Calu3 (cell line): Measurements from ENCODE around the gene ECD. TPM values are rescaled to one million over a fixed set of nuclear protein-coding genes. Genes with fewer than 3 reads are reported as not detected.
"Not testable (repeated sequence)": the region's sequence is repeated elsewhere in the genome, so short reads cannot be mapped to it uniquely, and the experiment has no call there.

Experiments used
- BruUV-seq: library from RNA; stranded (reverse); fragments of 400-500 nt; replicated peaks from 2 replicates; lab custom pipeline; 2021; lab: Mats Ljungman, UMichigan
- CTCF ChIA-PET: fragments of 300-600 bp; sonication (Branson Sonifier 250); formaldehyde crosslinking; loops from one replicate; lab custom pipeline; 2022; ENCODE audit warnings: antibody characterized with exemption; lab: Charles Lee
- DNase-seq: peaks from one replicate; pipeline ENCODE4 v3.0.0; 2022
- H3K27ac Mint-ChIP-seq: one replicate; pipeline ENCODE4 v1.8.0; 2022; ENCODE audit warnings: mixed read lengths; ENCODE audit not compliant: unreplicated experiment
- H3K27me3 Mint-ChIP-seq: one replicate; pipeline ENCODE4 v1.8.0; 2022; ENCODE audit warnings: mixed read lengths; ENCODE audit not compliant: unreplicated experiment
- H3K36me3 Mint-ChIP-seq: one replicate; pipeline ENCODE4 v1.8.0; 2022; ENCODE audit warnings: mild to moderate bottlenecking, moderate library complexity, mixed read lengths; ENCODE audit not compliant: insufficient read depth, unreplicated experiment
- H3K4me1 Mint-ChIP-seq: one replicate; pipeline ENCODE4 v1.8.0; 2022; ENCODE audit warnings: mild to moderate bottlenecking, low read depth, mixed read lengths; ENCODE audit not compliant: unreplicated experiment
- H3K4me3 Mint-ChIP-seq: one replicate; pipeline ENCODE4 v1.8.0; 2022; ENCODE audit warnings: mild to moderate bottlenecking, low read depth, moderate library complexity, mixed read lengths; ENCODE audit not compliant: unreplicated experiment
- H3K9me3 Mint-ChIP-seq: one replicate; pipeline ENCODE4 v1.8.0; 2022; ENCODE audit warnings: low read depth, mixed read lengths; ENCODE audit not compliant: unreplicated experiment
- CTCF ChIP-seq: fragments of 200-600 bp; IDR thresholded peaks from one replicate; pipeline ENCODE4 v1.8.0; 2022; ENCODE audit warnings: antibody characterized with exemption; ENCODE audit not compliant: unreplicated experiment
- intact Hi-C: fragments of 100-400 bp; cut with micrococcal nuclease; formaldehyde crosslinking; loops from one replicate; pipeline ENCODE4 v1.10.0; 2022; ENCODE audit not compliant: unreplicated experiment
- total RNA-seq: library from RNA; stranded (reverse); gene quantifications from 2 replicates; pipeline ENCODE4 v1.2.3, GENCODE V29; 2022

Gene ECD
- total RNA-seq, 1 experiment from 2014 or later: 28.1 TPM

- no peak overlapping the region for H3K27ac Mint-ChIP-seq
- TF ChIP-seq CTCF: no peak
- BruUV-seq: no TSS peak
- no peak for DNase-seq
- H3K36me3 Mint-ChIP-seq: peaks cover 40% of the 10 kb centered on the region
- intact Hi-C loops: no loop called here
- CTCF ChIA-PET: no interaction called here
- no peaks in the 10 kb centered on the region for H3K4me1 Mint-ChIP-seq
- no peak overlapping the region for H3K4me3 Mint-ChIP-seq
- no peaks in the 10 kb centered on the region for H3K9me3 Mint-ChIP-seq
- no peaks in the 10 kb centered on the region for H3K27me3 Mint-ChIP-seq
These were observed 15.8 kb downstream of the ECD start for GRCh38 chr10:73152009-73152408.

- CTCF ChIA-PET, BruUV-seq, H3K9me3 Mint-ChIP-seq, H3K27ac Mint-ChIP-seq, DNase-seq, H3K27me3 Mint-ChIP-seq, intact Hi-C loops, H3K4me3 Mint-ChIP-seq, H3K4me1 Mint-ChIP-seq: not testable (repeated sequence)
- H3K36me3 Mint-ChIP-seq: peaks cover 36% of the 10 kb centered on the region
These were observed 17.0 kb downstream of the ECD start for GRCh38 chr10:73150633-73151413.

GRCh38 chr10:73141603-73142002 lies 26.2 kb downstream of the ECD start:
- Mint-ChIP-seq H3K4me1 (no peaks in the 10 kb centered on the region), H3K36me3 (peaks cover 61% of the 10 kb centered on the region), H3K9me3 (no peaks in the 10 kb centered on the region), H3K27me3 (no peaks in the 10 kb centered on the region), H3K27ac (no peak overlapping the region), H3K4me3 (no peak overlapping the region)
- intact Hi-C loops: no loop called here
- CTCF ChIA-PET: no interaction called here
- no TSS peak for BruUV-seq
- no peak for TF ChIP-seq CTCF
- no peak for DNase-seq

GRCh38 chr10:73139251-73139650 lies 28.6 kb downstream of the ECD start:
- H3K27me3 Mint-ChIP-seq: no peaks in the 10 kb centered on the region
- intact Hi-C loops: no loop called here
- no peaks in the 10 kb centered on the region for H3K9me3 Mint-ChIP-seq
- TF ChIP-seq CTCF: no peak
- BruUV-seq: no TSS peak
- H3K4me3 Mint-ChIP-seq: no peak overlapping the region
- no peak for DNase-seq
- H3K4me1 Mint-ChIP-seq: no peaks in the 10 kb centered on the region
- H3K27ac Mint-ChIP-seq: no peak overlapping the region
- CTCF ChIA-PET: no interaction called here
- H3K36me3 Mint-ChIP-seq: peaks cover 52% of the 10 kb centered on the region

- CTCF ChIA-PET: no interaction called here
- H3K9me3 Mint-ChIP-seq: no peaks in the 10 kb centered on the region
- no peak overlapping the region for H3K27ac Mint-ChIP-seq
- no peaks in the 10 kb centered on the region for H3K27me3 Mint-ChIP-seq
- H3K36me3 Mint-ChIP-seq: peaks cover 62% of the 10 kb centered on the region
- no peak overlapping the region for H3K4me3 Mint-ChIP-seq
- no peak for TF ChIP-seq CTCF
- no peaks in the 10 kb centered on the region for H3K4me1 Mint-ChIP-seq
- no peak for DNase-seq
- BruUV-seq: no TSS peak
- intact Hi-C loops: no loop called here
These were observed 31.2 kb downstream of the ECD start for GRCh38 chr10:73136627-73137026.
